Activated CD8-positive, alpha-beta memory T cell treated with anti-CD3 and anti-CD28 coated beads for 24 hours (primary cell): ENCODE measurements around the gene CHN2.

Experiments
- DNase-seq: peaks from one replicate; pipeline ENCODE4 v3.0.0-alpha.2; 2020

The CHN2 gene

DNA sequence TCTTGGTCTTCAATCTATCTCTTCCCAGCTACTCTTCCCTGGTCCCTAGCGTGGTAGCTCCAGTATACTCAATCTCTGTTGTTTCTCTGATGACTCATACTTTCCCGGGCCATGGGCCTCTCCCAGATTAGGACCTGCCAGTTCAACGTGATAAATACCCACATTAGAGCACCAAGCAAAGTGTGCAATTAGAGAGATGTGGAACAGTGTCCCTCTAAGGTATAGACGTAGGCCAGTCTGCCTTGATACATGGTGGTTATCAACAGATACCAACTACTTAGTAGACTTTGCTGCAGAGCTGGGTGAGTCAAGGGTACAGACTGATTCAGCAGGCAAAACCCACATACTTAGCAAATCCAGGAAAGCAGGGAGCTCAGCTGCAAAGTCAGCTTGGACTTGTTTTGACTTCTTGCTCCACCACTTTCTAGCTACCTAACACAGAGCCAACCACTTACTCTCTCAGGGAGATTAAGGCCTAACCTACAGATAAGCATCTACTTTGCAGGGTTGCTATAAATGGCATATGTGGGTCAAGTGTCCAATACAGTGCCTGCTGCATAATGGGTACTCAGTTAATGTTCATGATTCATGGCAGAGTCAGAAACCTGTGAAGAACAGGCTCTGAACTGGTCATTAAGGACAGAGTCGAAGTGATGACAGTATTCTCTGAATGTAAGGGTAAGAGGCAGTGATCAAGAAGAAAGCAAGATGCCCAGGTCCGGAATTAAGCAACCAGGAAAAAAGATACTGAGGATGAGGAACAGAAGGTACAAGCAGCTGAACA lies 176.1 kb downstream of the CHN2 start:
- no peak for DNase-seq

DNA sequence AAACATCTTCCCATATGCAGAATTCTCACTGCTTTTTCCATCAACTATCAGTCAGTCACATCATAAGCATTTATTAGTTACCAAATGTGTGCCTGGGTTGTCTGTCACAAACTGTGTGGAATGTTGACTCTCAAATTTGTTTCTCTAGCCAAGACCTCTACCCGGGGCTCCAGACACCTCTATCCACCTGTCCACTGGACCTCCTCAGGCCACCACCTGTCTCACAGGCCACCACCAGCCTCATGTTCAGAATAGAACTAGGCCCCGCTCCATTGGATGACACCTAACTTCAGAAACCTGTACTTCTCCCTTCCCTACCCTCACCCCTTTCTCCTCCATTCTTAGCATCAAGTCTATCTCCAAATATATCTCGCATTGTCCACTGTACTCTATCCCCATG lies 176.9 kb downstream of the CHN2 start:
- no peak for DNase-seq

DNA sequence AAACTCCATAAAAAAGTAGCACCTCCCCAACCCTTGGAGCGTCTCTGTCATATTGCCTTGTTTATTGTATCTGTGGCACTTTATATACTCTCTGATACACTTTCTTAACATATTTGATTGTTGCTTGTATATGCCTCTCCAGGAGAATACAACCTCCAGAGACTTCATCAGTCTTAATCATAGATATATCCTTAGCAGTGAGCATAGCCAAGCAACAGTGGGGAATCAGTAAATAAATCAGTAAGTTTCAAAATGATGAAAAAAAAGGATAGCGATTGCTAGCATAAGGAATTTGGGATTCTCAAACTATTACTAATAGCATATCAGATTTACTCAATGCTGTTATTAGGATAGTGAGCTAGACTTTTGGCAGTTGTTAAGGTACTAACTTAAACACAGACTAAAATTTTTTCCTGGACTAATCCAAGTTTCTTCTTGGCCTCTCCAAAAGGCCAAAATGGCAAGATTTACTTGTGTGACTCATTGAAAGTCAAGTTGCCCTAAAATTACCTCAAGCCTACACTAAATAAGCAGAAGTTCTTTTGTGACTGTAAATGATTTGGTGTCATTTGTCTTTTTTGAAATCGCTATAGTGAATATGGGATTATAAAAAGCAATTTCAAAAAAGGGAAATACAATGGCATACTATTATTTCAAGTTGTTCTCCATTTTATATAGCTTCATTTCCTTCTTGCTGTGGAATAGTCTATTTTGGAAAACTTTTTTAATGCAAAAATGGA lies 177.9 kb downstream of the CHN2 start:
- no peak for DNase-seq

DNA sequence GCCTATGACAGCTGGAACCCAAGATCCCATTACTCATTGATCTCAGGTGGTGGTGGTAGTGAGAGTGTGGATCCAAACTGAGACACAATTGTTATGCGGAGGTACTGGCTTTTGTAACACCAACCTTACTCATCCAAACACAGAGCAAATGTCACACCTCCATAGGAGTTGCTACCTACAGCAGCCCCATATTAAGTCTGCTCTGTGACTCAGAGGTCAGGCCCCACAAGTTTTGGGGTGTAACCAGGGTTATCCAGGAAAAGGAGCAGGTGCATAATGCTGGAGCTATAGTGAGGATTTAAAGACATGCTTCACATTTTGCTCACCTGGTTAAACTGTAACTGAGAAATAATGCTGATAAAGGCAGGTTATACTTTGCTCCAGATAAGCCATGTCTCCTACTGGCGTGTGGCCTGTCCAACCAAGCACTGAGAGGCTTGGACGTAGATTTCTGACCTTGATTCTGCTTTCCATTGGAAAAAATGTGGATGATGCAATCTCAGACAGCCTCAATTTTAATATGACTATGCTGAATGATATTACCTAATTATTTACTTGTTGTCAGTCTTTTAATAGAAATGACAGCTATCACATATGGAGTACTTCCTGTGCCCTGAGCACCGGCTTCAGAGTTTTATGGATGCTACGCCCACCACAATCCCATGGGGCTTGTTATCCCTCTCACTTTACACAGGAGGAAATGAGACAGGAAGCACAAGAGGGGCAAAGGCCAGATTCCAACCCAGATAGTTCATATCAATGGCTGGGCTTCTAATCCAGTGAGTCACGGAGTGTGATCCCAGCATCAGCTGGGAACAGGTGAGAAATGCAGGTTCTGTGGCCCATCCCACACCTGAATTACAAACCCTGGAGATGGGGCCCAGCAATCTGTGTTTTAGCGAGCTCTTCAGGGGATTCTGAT lies 181.3 kb downstream of the CHN2 start:
- no peak for DNase-seq

DNA sequence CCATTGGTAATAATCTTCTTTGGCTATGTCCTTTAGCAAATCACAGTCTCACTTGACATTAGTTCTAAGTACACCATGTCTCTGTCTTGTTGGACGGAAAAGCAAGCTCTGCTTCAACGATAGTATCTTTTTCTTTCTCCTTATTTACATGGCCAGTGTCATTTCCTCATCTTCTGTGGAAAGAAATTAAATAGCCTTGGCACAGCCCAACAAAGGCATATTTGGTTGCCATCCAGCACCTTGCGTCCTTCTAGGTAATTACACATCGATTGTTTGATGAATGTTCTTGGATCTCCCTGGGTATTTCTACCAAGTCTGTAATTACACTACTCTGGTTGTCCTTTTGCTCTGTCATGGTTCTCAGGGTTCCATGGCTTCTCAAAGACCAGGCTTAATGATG lies 183.1 kb downstream of the CHN2 start:
- no peak for DNase-seq

DNA sequence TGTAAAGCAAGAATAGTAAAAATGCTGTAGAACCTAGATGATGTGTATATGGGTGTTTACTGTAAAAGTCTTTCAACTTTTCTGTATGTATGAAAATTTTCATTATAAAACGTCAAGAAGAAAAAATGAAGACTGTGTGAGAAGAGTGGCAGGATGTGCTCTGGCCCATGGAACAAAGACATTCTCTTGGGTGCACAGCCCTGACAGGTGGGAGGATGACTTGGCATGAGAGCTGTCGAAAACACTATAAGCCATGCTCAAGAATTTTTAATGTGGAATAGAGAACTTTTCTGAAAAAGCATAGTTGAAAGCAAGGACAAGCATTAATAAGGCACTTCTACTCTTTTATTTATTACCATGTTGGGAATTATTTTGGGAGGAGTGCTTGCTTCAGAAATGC lies 185.0 kb downstream of the CHN2 start:
- no peak for DNase-seq

DNA sequence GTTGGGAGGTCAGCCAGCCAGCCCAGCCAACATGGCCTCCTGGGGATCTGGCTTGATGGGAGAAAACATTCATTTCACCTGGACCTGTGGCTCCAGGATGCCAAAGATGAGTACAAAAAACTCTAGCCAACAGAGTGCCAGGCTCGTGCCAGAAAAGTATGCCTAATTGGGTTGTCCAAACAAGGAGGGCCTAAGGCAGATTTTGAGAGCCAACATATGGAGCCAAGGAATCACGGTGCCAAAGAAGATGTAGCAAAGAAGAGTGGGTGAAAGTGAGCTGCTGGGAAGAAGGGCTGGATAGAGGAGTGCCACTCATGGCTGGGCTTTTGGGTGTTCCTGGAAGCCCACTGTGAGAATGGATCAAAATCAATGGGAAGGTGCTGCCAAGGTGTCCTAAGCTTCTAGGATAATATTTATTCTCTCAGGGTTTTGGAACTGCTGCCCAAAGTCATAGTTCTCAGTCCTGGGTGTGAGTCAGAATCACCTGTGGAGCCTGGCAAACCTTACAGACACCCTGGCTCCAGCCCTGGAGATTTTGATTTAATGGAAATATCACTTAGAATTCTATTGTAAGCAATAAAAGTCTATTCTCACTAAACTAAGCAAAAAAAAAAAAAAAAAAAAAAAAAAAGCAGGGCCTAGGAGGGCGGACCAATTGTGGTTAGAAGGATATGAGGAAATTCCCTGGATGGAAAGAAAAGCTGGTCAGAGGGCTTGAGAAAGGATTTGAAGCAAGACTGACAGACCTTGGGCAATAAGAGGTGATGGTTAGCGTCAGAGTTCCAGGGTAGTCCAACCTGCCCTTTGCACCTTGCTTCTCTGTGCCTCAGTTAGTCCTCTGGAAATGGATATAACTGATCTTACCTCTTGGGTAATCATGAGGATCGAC lies 186.9 kb downstream of the CHN2 start:
- no peak for DNase-seq

DNA sequence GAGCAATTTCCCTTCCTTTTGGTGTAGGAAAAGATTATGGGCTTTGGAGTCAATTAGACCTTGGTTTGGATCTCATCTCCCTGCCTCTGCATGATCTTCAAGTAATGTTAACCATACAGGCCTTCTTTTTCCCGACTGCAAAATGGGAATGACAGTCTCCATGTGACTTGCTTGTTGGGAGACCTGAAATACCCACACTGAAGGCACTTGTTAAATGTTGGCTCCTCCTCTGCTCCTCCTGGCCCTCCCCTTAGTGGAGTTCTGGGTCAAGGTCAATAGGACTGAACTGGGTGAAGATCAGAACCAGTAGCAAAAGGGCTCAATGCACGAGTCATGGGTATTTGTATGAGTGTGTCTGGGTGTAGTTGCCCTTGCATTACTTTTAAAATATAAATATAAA lies 189.7 kb downstream of the CHN2 start:
- DNase-seq = no peak

DNA sequence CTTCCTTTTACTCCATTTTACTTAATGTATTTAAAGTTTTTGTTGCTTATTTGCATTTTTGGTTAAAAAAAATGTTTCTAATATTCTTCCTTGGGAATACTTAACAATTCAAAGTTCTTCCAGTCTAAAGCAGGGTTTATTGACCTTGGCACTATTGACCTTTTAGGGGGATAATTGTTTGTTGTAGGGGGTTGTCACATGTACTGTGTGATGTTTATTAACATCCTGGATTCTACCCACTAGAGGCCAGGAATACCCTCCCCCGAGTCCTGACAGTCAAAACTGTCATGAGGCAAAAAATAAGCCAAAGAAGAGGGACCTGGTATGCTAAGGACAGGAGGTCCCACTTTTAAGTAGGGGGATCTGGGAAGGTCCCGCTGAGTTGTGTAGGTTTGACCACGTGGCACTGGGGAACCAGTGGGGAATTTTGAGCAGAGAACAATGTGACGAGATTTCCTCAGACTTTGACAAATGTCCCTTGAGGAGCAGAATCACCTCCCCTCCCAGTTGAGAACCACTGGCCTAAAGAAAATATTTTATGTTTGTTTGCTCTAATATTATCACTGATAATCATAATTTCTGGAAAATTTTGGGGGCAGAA lies 190.7 kb downstream of the CHN2 start:
- DNase-seq = no peak

DNA sequence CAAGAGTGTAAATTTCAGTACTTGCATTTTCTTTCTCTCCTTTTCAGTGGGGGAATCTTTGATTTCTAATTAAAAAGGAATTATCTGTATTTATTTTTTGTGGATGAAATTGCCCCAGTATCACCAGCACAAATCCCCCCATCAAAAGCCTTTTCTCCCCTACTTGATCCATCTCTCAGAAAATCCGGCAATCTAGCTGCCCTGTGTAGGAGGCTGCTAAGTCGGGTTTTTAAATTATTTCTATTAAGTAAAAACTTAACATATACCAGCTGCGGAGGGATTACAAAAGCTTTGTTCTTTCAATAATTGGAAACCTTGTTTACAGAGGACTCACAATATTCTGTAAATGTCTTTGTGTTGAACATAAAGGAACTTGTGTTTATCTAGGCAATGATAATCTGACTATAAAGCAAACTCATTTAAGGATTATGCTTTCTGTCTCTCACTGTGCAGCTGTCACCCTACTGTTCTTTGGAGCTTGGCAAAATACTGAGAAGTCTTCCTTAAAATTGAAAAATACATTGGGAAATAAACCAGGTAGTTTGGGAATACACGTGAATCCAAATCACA lies 191.7 kb downstream of the CHN2 start:
- no peak for DNase-seq

DNA sequence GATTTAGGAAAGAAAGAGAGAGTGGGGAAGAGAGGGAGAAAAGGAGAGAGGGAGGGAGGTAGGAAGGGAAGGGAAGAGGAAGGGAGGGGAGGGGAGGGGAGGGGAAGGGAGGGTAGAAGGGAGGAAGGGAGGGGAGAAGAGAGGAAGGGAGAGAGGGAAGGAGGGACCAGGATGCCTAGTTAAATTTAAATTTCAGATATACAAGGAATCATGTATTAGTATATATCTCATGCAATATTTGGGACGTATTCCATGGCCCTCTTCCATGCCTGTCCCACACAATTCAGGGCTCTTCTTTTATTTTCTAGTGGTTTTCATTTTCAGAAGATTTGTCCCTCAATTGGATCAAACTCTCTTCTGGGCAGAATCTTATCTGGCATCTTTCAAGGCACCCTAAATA lies 196.7 kb downstream of the CHN2 start:
- no peak for DNase-seq

DNA sequence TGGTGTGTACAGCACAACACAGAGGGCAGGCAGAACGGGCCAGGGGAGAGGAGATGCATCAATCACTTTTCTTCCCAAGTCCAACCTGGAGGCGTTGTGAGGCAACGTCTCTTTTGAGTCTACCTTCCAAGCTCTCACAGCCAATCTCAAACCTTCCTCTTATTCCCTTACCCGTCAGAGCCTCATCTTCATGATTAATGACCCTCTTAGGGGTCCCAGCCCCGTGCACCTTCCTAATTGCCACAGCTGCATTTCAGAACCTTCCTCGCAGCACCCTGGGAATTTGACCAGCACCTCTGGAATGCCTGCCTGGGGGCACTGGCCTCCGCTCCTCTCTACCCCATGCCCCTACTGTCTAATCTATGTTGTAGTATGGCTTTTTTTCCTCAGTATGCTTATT lies 199.7 kb downstream of the CHN2 start:
- no peak for DNase-seq

DNA sequence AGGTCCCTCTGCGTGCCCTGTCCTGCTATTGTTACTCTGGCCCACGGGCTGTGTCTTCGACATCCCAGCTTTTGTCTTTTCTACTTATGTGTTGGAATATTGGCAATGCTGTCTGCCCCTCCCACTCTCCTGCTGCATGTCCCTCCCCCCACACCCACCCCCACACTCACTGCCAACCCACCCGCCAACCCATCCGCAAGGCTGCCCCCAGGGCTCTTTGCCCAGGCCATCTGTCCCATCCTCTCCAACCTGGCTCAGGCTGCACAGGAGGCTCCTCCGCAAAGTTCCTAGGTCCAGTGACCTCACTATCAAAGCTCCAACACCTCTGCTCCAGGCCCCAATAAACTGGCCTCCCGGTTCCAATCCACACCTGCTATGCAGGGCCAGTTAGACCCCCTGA lies 202.0 kb downstream of the CHN2 start:
- DNase-seq = no peak

DNA sequence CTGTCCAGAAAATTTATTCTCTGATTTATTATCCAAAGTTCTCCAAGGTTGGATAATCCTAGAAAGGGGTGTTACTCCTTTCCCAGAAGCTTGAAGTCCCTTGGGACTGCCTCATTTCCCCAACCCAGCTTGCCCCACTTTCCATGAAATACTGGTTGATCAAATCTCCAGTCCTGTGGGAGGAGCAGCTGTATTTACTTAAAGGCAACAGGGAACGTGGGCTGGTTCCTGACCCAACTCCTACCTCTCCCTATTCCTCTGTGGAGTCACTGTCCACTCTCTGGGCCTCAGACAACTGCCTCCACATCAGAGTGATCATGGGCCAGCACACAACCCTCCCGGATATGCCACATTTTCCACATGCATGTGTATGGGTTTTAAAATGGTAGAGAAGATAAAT lies 202.8 kb downstream of the CHN2 start:
- no peak for DNase-seq

DNA sequence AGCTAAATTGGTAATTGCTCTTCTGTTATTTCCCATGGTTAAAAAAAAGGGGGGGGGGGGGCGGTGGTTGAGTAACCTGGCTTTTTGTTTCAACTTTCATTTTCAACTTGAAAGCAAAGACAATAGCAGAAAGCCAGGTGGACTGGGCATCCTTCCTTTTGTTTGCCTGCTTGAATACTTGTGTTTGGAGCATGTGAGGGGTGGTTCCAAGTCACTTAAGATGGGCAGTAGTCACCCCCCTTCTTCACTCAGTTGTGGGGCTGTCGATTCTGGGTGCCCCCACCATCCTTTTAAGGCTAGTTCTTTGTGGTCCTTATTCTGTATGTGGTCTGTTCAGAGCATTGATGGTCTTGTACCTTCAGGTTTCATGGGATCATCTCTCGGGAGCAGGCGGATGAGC lies 203.4 kb downstream of the CHN2 start:
- DNase-seq = no peak

DNA sequence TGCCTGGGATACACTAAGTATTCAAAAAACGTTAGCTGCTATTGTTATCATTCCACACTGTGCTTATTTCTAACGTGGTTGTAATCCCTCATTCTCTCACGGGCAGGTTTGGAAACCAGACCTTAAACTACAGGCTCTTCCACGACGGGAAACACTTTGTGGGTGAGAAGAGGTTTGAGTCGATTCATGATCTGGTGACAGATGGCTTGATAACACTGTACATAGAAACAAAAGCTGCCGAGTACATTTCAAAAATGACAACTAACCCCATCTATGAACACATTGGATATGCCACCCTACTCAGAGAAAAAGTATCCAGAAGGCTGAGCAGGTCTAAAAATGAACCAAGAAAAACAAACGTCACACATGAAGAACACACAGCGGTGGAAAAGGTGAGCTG lies 205.9 kb downstream of the CHN2 start:
- no peak for DNase-seq

DNA sequence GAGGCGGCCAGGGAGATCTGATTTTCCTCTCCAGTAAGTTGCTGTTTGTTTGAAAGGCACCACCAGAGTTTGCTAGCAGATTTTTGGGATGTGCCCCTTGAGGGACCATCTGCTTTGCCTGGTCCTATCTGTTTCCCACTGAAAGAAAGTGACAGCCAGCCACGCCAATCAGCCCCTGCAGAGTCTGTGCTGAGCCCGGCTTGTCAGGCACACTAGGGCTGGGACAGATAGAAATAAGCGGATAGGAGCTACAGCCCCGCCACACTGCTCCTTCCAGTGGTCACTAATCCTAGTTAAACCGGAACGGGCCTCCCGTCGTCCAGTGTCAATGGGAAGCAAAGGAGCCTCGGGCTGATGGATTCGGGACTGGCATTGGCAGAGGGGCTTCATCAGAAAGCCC lies 207.2 kb downstream of the CHN2 start:
- DNase-seq = no peak

DNA sequence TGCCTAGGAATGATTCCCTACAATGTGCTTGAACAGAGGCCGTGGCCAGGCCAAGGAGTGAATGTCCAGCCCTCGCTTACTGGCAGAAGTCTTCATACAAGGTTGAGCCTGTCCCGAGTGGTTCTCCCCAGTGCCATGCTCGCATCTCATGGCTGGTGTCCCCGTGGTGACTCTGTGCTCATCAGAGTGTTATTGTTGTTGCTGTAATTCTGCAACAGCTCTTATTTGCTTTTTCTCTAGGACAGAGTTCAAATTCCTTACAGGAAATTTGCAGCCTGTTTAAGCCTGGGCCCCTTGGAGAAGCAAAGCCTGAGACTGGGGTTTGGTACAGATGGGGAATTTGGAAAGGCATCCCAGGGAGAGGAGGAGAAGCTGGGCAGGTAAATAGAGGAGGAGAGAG lies 211.3 kb downstream of the CHN2 start:
- no peak for DNase-seq

DNA sequence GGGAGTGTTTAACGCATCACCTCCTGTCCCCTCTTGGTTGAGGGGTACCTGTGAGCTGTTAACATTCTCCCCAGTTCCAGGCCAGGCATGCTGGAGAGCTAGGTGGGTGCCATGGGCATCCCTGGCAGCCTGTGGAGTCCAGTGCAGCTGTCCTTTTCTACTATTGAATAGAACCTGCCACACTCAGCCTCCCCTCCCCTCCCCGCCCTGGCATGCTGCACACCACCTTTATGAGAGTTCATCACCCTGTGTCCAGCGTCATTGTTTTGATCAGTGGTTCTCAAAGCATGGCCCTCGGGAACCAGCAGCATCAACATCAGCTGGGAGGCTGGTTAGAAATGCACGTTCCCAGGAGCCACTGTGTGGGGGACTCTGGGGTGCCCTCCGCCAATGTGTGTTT lies 211.8 kb downstream of the CHN2 start:
- DNase-seq = no peak

DNA sequence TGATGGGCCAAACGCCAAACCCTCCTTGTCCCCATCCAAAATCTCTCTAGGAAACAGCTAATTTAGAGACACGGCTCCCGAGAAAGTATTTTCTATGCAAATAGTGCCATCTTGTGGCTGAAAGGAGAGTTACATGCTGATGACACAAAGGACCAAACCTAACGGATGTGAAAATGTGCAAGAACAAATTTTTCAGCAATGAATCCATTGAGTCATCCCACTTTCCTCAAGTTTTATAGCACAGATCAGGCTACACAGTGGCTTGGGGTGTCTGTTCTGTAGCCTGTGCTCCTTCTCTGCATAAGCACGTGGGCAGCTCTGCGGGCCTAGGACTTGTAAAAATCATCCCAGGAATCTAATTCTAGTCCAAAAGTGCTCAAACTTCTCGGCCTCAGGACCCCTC lies 214.3 kb downstream of the CHN2 start:
- DNase-seq = peak; percentile 69

DNA sequence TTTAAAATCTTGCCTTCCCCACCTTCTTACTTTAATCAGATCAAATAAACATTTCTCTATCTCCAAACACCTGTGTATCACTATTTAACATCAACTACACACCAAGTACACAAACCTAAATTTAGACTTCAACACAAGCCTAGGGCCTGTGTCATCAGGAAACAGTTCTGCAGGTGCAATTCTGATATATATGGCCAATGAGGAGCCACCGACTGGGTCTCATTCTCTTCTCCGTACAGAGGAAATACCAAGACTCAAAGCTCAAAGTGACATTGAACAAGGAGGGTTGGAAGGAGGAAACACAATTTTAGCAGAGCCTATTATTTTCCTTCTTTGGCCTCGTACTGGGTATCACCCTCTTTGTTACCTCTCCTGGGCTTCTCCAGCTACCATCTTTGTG lies 216.4 kb downstream of the CHN2 start:
- DNase-seq = no peak

DNA sequence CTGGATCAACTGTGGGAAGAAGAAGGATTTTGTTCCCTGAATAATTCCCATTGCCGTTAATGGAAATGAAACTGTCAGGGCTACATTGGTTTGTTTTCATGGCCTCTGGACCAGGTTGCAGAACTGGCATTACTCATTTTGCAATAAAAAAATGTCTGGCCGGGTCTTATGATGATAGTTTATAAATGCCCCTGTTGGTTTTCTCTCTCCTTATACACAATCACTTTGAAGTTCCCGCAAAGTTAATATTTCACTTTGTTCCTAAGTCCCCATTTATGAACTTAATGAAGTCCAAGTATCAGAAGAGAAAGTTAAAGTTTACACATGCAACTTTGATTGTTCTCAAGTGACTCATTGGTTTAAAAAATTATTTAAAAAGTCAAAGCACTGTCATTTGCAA lies 218.3 kb downstream of the CHN2 start:
- DNase-seq = no peak
